Suprapubic skin (tissue), 4 donors: ENCODE results near the gene STAT1. TPM values are rescaled to one million over a fixed set of nuclear protein-coding genes. Genes with fewer than 3 reads are reported as not detected.

Experiments used
- DNase-seq, 2 donors: peaks; one replicate each; pipeline ENCODE4 v3.0.0-alpha.2; 2019; ENCODE audit warnings: low spot score in 2 of 2
- H3K27ac ChIP-seq: fragments of 200-600 bp; sonication (generic); one replicate; pipeline ENCODE4 v1.5.1; 2019
- H3K27me3 ChIP-seq: fragments of 200-600 bp; sonication (generic); one replicate; pipeline ENCODE4 v1.5.1; 2019
- H3K36me3 ChIP-seq: fragments of 200-600 bp; sonication (generic); one replicate; pipeline ENCODE4 v1.5.1; 2019
- H3K4me1 ChIP-seq: fragments of 200-600 bp; sonication (generic); one replicate; pipeline ENCODE4 v1.5.1; 2019
- H3K4me3 ChIP-seq: fragments of 200-600 bp; sonication (generic); one replicate; pipeline ENCODE4 v1.5.1; 2019; ENCODE audit warnings: mild to moderate bottlenecking
- H3K9me3 ChIP-seq: fragments of 200-600 bp; sonication (generic); one replicate; pipeline ENCODE4 v1.5.1; 2019
- CTCF ChIP-seq, 2 donors: fragments of 200-600 bp in 1 of 2; fragments of 450-650 bp in 1 of 2; sonication (generic) in 1 of 2; IDR thresholded peaks; one replicate each; pipeline ENCODE4 v1.5.1; 2016 to 2019; ENCODE audit warnings: antibody characterized with exemption in 2 of 2, mild to moderate bottlenecking in 1 of 2, moderate library complexity in 1 of 2
- EP300 ChIP-seq: sonication (generic); formaldehyde crosslinking; IDR thresholded peaks from one replicate; pipeline ENCODE4 v1.6.1; 2017; ENCODE audit warnings: antibody characterized with exemption
- POLR2A ChIP-seq, 2 donors: fragments of 450-650 bp; IDR thresholded peaks; one replicate each; pipeline ENCODE4 v1.6.1; 2017; ENCODE audit warnings: antibody characterized with exemption in 2 of 2, mild to moderate bottlenecking in 2 of 2, moderate library complexity in 2 of 2
- POLR2AphosphoS5 ChIP-seq, 3 donors: sonication (generic); formaldehyde crosslinking; IDR thresholded peaks; one replicate each; pipeline ENCODE4 v1.6.1; 2017; ENCODE audit warnings: antibody characterized with exemption in 3 of 3
- WGBS: methylation state at CpG from one replicate; pipeline ENCODE4 v1.1.5; 2018; 5-methylcytosine and 5-hydroxymethylcytosine counted together
- total RNA-seq, 4 donors: library from RNA; depleted of rRNA; stranded (reverse); fragments of >200 nt; gene quantifications; one replicate each; pipeline ENCODE4 v1.1.0, GENCODE V29; 2016

The STAT1 gene
- total RNA-seq, 4 donors from 2014 or later: 33.5 to 60.7 (median 37.6) TPM

- H3K27ac ChIP-seq: no peak overlapping the region
- TF ChIP-seq CTCF (IDR thresholded peaks at IDR 0.05) (no peak), POLR2A (IDR thresholded peaks at IDR 0.05) (no peak), EP300 (no peak), POLR2AphosphoS5 (IDR thresholded peaks at IDR 0.05) (no peak)
- H3K36me3 ChIP-seq: peaks cover 78% of the 10 kb centered on the region
- H3K9me3 ChIP-seq: no peaks in the 10 kb centered on the region
- H3K27me3 ChIP-seq: no peaks in the 10 kb centered on the region
- WGBS: 84% methylated on average over 5 of the region's 5 CpGs
- H3K4me1 ChIP-seq: peaks cover 11% of the 10 kb centered on the region
- DNase-seq: no peak
- H3K4me3 ChIP-seq: no peak overlapping the region
These were observed 43.0 kb downstream of the STAT1 start for GRCh38 chr2:190970873-190971506.

DNA sequence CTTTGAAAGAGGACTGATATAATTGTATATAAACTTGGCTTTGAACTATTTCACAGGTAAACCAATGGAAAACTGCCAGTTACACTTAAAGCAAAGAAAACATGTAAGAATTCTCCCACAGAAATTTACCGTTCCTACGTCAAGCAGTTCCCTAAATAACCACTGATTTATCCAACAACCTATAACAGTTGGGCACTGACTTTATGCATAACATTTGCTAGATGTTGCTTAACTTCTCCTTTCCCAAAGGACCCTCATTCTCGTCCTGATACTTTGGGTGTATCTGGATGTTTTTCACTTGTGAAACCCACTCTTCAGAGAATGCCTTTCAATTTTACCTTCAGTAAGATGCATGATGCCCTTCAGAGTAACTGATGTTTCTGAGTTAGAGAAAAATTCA lies 43.8 kb downstream of the STAT1 start:
- DNase-seq: no peak
- TF ChIP-seq POLR2A (IDR thresholded peaks at IDR 0.05): no peak
- TF ChIP-seq CTCF (IDR thresholded peaks at IDR 0.05): no peak
- no peak for TF ChIP-seq EP300
- TF ChIP-seq POLR2AphosphoS5 (IDR thresholded peaks at IDR 0.05): no peak
- H3K27ac ChIP-seq: no peak overlapping the region
- H3K4me1 ChIP-seq: peaks cover 11% of the 10 kb centered on the region
- H3K27me3 ChIP-seq: no peaks in the 10 kb centered on the region
- WGBS: 94% methylated on average over 3 of the region's 3 CpGs
- H3K9me3 ChIP-seq: no peaks in the 10 kb centered on the region
- H3K4me3 ChIP-seq: no peak overlapping the region
- H3K36me3 ChIP-seq: peaks cover 78% of the 10 kb centered on the region

GRCh38 chr2:190968522-190968921 lies 45.4 kb downstream of the STAT1 start:
- TF ChIP-seq POLR2A (IDR thresholded peaks at IDR 0.05): no peak
- TF ChIP-seq POLR2AphosphoS5 (IDR thresholded peaks at IDR 0.05): no peak
- TF ChIP-seq CTCF (IDR thresholded peaks at IDR 0.05): no peak
- no peak for TF ChIP-seq EP300
- Histone ChIP-seq H3K27me3 (no peaks in the 10 kb centered on the region), H3K27ac (no peak overlapping the region), H3K4me3 (no peak overlapping the region), H3K9me3 (no peaks in the 10 kb centered on the region), H3K4me1 (no peaks in the 10 kb centered on the region), H3K36me3 (peaks cover 83% of the 10 kb centered on the region)
- DNase-seq: no peak
- 94% methylated on average over 2 of the region's 2 CpGs for WGBS

GRCh38 chr2:190965580-190966222 lies 48.3 kb downstream of the STAT1 start:
- TF ChIP-seq CTCF (IDR thresholded peaks at IDR 0.05) (no peak), EP300 (no peak), POLR2A (IDR thresholded peaks at IDR 0.05) (no peak), POLR2AphosphoS5 (IDR thresholded peaks at IDR 0.05) (no peak)
- no peak overlapping the region for H3K27ac ChIP-seq
- H3K36me3 ChIP-seq: peaks cover 73% of the 10 kb centered on the region
- DNase-seq: no peak
- H3K27me3 ChIP-seq: no peaks in the 10 kb centered on the region
- 97% methylated on average over 2 of the region's 2 CpGs for WGBS
- H3K9me3 ChIP-seq: no peaks in the 10 kb centered on the region
- H3K4me3 ChIP-seq: no peak overlapping the region
- no peaks in the 10 kb centered on the region for H3K4me1 ChIP-seq

DNA sequence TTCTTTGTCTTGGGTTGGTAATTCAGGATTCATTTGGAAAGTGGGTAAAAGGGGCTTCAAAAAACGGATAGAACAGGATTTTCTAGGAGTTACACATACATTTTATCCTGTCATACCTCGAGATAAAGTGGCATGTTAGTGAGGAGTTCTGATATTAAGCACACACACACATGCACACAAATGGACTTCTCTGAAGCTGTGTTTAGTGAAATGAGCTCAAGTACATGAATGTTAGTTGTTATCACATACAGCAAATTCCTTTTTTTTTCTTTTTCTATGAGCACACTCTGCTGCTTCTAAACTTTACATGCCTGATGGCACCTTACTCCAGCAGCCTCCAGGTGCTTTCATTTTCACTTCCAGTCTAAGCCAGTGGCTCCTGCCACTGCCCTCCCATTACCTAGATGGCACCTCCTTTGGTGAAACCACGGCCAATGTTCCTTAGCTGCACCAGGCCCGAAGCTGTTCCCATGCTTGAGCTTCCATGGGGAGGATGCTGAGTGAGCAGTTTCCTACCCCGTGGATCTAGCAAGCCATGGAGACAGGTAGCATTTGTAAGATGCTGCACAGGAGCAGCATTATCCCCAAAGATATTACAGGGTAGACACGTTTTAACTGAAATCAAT lies 49.7 kb downstream of the STAT1 start:
- Histone ChIP-seq H3K27me3 (no peaks in the 10 kb centered on the region), H3K4me1 (no peaks in the 10 kb centered on the region), H3K27ac (no peak overlapping the region), H3K9me3 (no peaks in the 10 kb centered on the region), H3K4me3 (no peak overlapping the region), H3K36me3 (peaks cover 60% of the 10 kb centered on the region)
- DNase-seq: no peak
- WGBS: 80% methylated on average over 6 of the region's 6 CpGs
- TF ChIP-seq EP300: no peak
- no peak for TF ChIP-seq POLR2AphosphoS5 (IDR thresholded peaks at IDR 0.05)
- no peak for TF ChIP-seq POLR2A (IDR thresholded peaks at IDR 0.05)
